Stimulated activated CD8-positive, alpha-beta memory T cell treated with anti-CD3 and anti-CD28 coated beads, Interleukin-4, amount 100 ng/mL, for 24 hours (primary cell): Measurements from ENCODE around the gene TMEM201.
A peak's percentile ranks its signal among the peaks of the same experiment; 100 is the strongest.

Experiments used
- DNase-seq: peaks from one replicate; pipeline ENCODE4 v3.0.0-alpha.2; 2020; ENCODE audit warnings: low read depth

The TMEM201 gene

GRCh38 chr1:9600861-9601834 is 12.4 kb downstream of the TMEM201 start:
- DNase-seq, result no peak

GRCh38 chr1:9601942-9602793 is 13.5 kb downstream of the TMEM201 start:
- DNase-seq, result no peak

- DNase-seq, result no peak
These were observed 14.1 kb downstream of the TMEM201 start for GRCh38 chr1:9602794-9603167.

- DNase-seq, result no peak
These were observed 14.6 kb downstream of the TMEM201 start for GRCh38 chr1:9603307-9603706.

- DNase-seq, result no peak
These were observed 15.3 kb downstream of the TMEM201 start for GRCh38 chr1:9603766-9604753.

GRCh38 chr1:9604836-9605235 is 16.1 kb downstream of the TMEM201 start:
- DNase-seq, result no peak

- no peak for DNase-seq
These were observed 17.3 kb downstream of the TMEM201 start for GRCh38 chr1:9605946-9606455.

GRCh38 chr1:9606458-9606857 is 17.7 kb downstream of the TMEM201 start:
- DNase-seq, result no peak

- no peak for DNase-seq
These were observed 18.2 kb downstream of the TMEM201 start for GRCh38 chr1:9606948-9607347.

GRCh38 chr1:9607352-9607751 is 18.6 kb downstream of the TMEM201 start:
- no peak for DNase-seq

- DNase-seq, result no peak
These were observed 21.3 kb downstream of the TMEM201 start for GRCh38 chr1:9609998-9610397.

- no peak for DNase-seq
These were observed 21.8 kb downstream of the TMEM201 start for GRCh38 chr1:9610548-9610947.

- no peak for DNase-seq
These were observed 23.0 kb downstream of the TMEM201 start for GRCh38 chr1:9611716-9612115.

GRCh38 chr1:9612162-9612845 is 23.6 kb downstream of the TMEM201 start:
- no peak for DNase-seq

- no peak for DNase-seq
These were observed 24.3 kb downstream of the TMEM201 start for GRCh38 chr1:9612871-9613624.

- DNase-seq, result no peak
These were observed 25.1 kb downstream of the TMEM201 start for GRCh38 chr1:9613625-9614299.

GRCh38 chr1:9615316-9616063 is 26.8 kb downstream of the TMEM201 start:
- peak; percentile 47 for DNase-seq

GRCh38 chr1:9618909-9619679 is 30.4 kb downstream of the TMEM201 start:
- no peak for DNase-seq
